EH (cell line): ENCODE measurements around the gene KANSL1L.

Source experiments
- DNase-seq: peaks from one replicate; pipeline ENCODE4 v3.0.0-alpha.2; 2015; ENCODE audit warnings: low read depth

KANSL1L gene

GRCh38 chr2:210086292-210086691 is 84.9 kb downstream of the KANSL1L start:
- peak; percentile 24 for DNase-seq

DNA sequence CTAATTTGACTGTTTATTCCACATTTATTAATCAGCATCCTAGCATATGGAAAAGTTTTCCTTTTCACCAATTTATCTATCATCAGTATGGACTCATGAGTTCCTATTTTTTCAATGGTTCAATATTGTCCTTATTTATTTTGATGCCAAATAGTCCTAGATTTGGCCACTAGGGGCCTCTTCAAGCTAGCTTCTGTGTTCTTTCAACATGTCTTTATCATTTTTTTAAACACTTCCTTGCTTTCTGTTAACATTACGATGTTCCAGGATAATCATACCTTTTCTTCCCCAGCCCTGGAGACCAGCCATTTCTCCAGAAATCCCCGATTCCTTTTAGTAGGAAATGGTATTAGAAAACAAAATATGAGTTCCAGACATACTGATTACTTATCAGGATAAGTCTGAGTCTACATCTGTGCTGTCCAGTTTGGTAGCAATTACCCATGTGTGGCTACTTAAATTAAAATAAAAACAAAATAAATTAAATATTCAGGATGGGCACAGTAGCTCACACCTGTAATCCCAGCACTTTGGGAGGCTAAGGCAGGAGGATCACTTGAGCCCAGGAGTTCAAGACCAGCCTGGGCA is 98.2 kb downstream of the KANSL1L start:
- DNase-seq, result peak; percentile 57

DNA sequence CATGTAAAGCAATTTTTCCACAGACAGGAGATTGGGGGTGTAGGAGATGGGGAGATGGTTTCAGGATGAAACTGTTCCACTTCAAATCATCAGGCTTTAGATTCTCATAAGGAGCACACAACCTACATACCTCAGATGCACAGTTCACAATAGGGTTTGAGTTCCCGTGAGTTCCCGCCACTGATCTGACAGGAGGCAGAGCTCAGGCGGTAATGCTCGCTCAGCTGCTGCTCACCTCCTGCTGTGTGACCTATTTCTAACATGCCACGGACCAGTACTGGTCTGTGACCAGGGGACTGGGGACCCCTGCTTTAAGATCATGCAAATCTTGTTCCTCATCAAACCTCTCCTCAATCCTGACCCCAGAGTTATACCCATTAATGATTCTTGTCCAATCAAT is 98.7 kb downstream of the KANSL1L start:
- DNase-seq, result no peak

DNA sequence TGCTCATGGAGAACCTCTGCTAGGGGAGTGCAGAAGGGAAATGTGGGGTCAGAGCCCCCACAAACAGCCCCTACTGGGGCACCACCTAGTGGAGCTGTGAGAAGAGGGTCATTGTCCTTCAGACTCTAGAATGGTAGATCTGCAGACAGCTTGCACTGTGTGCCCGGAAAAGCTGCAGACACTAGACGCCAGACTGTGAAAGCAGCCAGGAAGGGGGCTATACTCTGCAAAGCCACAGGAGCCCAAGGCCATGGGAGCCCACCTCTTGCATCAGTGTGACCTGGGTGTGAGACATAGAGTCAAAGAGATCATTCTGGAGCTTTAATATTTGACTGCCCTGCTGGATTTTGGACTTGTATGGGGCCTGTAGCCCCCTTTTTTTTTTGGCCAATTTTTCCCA is 107.9 kb downstream of the KANSL1L start:
- DNase-seq, result no peak

DNA sequence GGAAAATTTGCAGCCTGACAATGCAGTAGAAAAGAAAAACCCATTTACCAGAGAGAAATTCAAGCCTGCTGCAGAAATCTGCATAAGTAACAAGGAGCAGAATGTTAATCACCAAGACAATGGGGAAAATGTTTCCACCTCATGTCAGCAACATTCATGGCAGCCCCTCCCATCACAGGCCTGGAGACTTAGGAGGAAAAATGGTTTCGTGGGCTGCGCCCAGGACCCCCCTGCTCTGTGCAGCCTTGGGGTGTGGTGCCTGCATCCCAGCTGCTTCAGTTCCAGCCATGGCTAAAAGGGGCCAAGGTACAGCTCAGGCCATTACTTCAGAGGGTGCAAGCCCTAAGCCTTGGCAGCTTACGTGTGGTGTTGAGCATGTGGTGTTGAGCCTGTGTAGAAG is 115.4 kb downstream of the KANSL1L start:
- DNase-seq, result no peak

GRCh38 chr2:210054696-210055095 is 116.5 kb downstream of the KANSL1L start:
- DNase-seq, result no peak

GRCh38 chr2:210050885-210051284 is 120.3 kb downstream of the KANSL1L start:
- no peak for DNase-seq

GRCh38 chr2:210049831-210050230 is 121.4 kb downstream of the KANSL1L start:
- DNase-seq, result no peak

DNA sequence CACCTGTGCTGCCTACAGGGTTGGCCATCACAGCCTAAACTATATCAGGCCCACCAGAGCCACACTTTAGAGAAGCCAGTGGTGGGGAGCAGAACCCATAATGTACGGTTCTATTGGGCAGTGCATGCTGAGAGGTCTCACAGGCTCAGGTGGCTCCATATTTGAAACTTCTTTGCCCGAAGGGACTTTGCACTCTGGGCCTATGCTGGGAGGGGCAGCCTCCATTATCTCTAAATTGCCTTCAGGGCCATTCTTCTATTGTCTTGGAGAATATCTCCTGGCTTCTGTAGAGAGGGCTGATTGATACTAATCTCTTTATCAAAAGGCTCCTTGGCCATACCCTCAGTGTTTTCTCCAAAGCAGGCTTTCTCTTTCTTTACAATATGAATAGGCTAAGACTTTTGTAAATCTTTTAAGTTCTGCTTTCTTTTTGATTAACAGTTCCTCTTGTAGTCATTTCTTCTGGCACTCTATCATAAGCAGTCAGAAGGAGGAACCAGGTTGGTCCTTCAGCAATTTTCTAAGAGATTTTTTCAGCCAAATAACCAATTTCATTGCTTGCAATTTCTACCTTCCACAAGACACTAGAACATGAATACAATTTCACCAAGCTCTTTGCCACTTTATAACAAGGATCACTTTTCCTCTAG is 124.2 kb downstream of the KANSL1L start:
- no peak for DNase-seq

DNA sequence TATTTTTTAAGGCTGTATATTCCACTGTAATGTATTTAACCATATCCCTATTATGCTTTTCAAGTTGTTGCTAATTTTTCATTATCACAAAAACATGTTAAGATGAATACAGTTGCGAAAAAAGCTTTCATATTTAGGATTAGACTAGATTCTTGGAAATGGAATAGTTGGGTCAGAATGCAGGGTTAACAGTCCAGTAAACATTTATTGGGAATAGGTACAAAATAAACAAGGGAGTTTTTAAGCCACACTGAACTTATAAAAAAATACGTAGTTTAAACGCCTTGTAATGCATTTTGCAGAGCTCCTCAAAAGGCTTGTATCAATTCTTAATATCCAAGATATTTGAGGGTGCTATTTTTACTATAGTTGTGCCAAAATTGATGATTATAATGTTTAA is 133.1 kb downstream of the KANSL1L start:
- no peak for DNase-seq

- no peak for DNase-seq
Observed at GRCh38 chr2:210035679-210036078, 135.5 kb downstream of the KANSL1L start.

DNA sequence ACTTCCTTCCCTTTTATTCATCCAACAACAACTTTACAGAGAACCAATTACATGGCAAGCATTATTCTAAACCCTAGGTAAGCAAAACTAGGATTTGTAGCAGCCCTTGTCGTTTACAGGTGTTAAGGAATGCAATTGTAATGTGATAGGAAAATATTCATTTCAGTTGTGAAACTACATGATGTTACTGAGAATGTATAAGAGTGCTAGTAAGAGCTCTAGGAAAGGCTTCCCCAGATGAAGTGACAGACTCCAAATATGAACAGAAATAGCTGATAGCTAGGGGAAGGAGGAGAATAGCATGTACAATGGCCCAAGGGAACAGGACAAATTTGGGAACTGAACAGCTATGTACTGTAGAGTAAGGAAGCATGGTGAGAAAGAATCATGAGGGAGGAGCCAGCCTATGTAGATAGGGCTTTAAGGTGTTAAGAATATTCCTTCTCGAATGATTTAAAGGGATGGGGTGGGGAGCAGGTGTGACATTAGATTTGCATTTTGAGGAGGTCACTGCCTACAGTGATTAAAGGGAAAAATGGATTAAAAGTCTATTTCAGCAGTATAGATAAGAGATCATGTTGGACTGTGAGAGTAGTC is 137.0 kb downstream of the KANSL1L start:
- DNase-seq, result no peak

DNA sequence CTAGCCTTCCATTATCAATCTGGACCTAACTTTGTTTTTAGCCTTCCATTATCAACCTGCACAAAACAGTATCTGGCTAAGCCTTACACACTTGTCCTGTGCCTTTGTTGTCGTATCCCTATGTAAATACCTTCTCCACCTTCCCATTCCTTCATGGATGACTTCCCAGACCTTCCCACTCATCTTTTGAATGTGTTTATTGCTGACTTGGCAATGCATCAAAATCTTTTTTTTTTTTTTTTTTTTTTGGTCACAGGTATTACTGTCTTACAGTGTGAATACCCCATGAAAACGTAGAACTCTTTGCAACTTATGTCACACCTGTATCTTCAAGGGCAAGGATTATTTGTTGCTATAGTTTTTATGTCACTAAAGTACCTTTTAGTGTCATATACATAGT is 143.0 kb downstream of the KANSL1L start:
- DNase-seq, result no peak

DNA sequence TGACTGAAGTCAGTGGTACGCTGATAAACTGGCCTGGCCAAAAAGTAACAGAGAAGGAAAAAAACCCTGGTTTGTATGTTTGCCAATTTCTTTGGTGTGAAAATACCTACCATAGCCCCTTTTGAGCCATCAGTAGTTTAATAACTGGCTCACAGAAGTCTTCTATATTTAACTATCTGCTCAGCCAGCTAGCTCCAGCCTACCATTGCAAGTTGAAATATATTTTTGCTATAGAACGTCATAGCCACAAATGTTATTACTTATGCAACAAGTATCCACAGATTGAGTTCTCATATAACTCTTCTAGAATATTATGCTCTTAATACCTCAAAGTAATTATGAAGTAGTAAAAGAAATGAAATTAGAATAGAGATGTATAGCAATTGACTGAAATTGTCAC is 143.6 kb downstream of the KANSL1L start:
- no peak for DNase-seq

DNA sequence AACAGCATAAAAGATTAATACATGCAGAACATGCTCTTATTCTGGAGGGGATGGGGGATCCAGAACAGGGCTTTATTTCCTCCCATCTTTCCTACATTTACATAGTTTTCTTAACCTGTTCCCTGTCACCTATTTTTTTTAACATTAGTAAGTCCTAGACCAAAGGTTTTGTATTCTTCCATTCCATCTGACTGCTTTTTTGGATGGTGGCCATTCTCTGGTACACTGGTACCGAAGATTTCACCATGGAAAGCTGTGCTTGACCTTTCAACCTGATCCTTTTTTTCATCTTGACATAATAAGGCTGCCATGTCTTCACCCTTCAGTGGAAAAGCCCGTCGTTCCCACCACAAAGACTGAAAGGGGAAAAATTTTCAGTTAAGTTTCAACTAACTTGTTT is 148.4 kb downstream of the KANSL1L start:
- DNase-seq, result no peak

DNA sequence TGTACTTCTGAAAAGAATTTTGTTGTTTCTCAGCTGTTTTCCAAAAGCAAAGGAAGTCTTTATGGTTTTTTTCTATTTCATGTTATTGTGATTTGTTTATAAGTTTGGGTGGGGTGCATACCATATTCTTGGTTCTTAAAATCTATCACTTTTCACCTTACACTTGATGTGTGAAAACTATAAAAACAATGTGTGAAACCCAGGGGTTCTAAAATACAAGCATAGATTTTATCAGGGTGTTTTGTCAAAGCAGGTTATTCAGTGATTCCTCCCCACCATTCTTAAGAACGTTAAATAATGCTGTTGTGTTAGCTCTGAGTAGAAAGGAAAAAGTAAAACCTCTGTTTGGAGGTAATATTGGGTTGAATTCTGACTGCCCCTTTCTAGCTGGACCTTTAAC is 151.1 kb downstream of the KANSL1L start:
- DNase-seq, result no peak

- no peak for DNase-seq
Observed at GRCh38 chr2:210009896-210010295, 161.3 kb downstream of the KANSL1L start.

DNA sequence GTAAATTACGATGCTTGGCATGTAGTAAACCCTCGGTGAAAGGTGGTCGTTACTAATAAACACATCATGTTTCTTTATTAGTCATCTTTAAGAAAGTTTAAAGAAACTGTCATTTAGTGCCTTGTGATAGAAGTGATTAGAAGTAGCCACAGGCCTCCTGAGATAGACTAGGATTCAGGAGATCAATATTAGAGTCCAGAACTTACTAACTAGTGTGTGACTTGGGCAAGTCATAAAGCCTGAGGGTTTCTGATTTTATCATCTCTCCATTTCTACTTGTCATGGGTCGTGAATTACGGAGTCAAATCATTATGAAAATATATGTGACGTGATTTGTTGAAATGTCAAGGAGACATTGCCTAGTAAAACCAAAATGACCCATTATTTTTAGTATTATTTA is 162.1 kb downstream of the KANSL1L start:
- DNase-seq, result no peak

DNA sequence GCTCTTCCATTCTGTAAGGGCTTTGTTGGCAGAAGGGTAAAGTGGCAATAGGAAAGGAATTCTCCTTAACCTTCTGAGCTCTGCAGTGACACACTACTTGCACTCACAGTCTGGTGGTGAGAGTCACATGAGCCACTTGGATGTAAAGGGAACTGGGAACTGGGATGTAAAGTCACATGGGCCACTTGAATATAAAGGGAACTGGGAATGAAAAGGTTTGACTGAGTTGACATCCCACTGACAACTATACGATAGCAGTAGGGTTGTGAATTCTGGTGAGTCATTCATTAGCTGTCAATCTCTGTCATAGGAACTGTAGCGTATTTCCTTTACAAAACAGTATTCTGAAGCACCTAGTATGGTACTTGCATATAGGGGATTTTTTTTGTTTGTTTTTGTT is 163.3 kb downstream of the KANSL1L start:
- no peak for DNase-seq

- no peak for DNase-seq
Observed at GRCh38 chr2:210004881-210005280, 166.3 kb downstream of the KANSL1L start.

DNA sequence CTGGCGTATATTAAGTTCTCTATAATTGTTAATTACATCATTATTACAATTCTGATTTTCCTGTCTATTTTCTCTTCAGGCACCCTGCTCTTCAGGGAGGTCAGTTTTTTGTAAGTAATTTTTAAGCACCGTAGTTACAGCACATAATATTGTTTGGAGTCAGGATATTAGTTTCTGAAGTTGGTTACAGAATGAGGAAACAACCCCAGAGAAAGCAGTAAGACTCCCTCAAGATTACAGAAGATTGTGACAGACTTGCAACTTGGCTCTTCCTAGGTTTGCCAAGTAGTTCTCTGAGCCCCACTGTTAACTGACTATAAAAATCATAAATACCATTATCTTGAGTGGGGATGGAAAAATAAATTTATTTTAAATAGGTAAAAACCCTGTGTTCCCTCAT is 167.8 kb downstream of the KANSL1L start:
- no peak for DNase-seq

- peak; percentile 95 for DNase-seq
Observed at GRCh38 chr2:210002158-210003157, 168.8 kb downstream of the KANSL1L start, which contains the start of gene RPE. TSS of gene RPE (plus strand) at chr2:210002638. CDS start at chr2:210002662, 24 bp downstream.
